Thyroid gland (tissue), 4 donors: ENCODE data around the gene SLC17A6. TPM values are rescaled to one million over a fixed set of nuclear protein-coding genes. Genes with fewer than 3 reads are reported as not detected.

Experiments
- DNase-seq, 2 donors: peaks; one replicate each; pipeline ENCODE4 v3.0.0-alpha.2; 2019
- H3K27ac ChIP-seq, 3 donors: fragments of 200-600 bp; sonication (generic); 1 replicate in 2 of 3; 2 replicates in 1 of 3; pipeline ENCODE4 v1.5.1; 2016 to 2019; ENCODE audit warnings: mild to moderate bottlenecking in 1 of 3, moderate library complexity in 1 of 3
- H3K27me3 ChIP-seq: fragments of 200-600 bp; sonication (generic); one replicate; pipeline ENCODE4 v1.5.1; 2019
- H3K36me3 ChIP-seq, 2 donors: fragments of 200-600 bp; sonication (generic); one replicate each; pipeline ENCODE4 v1.5.1; 2016 to 2019
- H3K4me1 ChIP-seq, 2 donors: fragments of 200-600 bp; sonication (generic); one replicate each; pipeline ENCODE4 v1.5.1; 2017 to 2019
- H3K4me3 ChIP-seq, 3 donors: fragments of 200-600 bp; sonication (generic); replicated peaks in 1 of 3; 1 replicate in 2 of 3; 2 replicates in 1 of 3; pipeline ENCODE4 v1.5.1; 2016; ENCODE audit warnings: mild to moderate bottlenecking in 1 of 3
- H3K9me3 ChIP-seq: fragments of 200-600 bp; sonication (generic); one replicate; pipeline ENCODE4 v1.5.1; 2017
- POLR2A ChIP-seq, 2 donors: fragments of 450-650 bp; IDR thresholded peaks; one replicate each; pipeline ENCODE4 v1.6.1; 2017; ENCODE audit warnings: antibody characterized with exemption in 2 of 2, mild to moderate bottlenecking in 2 of 2, moderate library complexity in 1 of 2
- WGBS, 2 donors: methylation state at CpG; one replicate each; pipeline ENCODE4 v1.1.5; 2017; 5-methylcytosine and 5-hydroxymethylcytosine counted together
- intact Hi-C: fragments of 100-400 bp; cut with DNase I; formaldehyde crosslinking; loops from one replicate; pipeline ENCODE4 v1.15.1; 2023
- total RNA-seq, 4 donors: library from RNA; depleted of rRNA; stranded (reverse); fragments of >200 nt; gene quantifications; one replicate each; pipeline ENCODE4 v1.2.3, GENCODE V29; 2016
- TF ChIP-seq, protein P1 (sequence below), 6 experiments: fragments of 200-600 bp in 3 of 6; fragments of 450-650 bp in 3 of 6; sonication (generic) in 3 of 6; IDR thresholded peaks; one replicate each; pipeline ENCODE4 v1.5.1; 2016 to 2019; ENCODE audit warnings: antibody characterized with exemption in 6 of 6, mild to moderate bottlenecking in 2 of 6, inconsistent platforms in 1 of 6, moderate library complexity in 1 of 6

The SLC17A6 gene
- total RNA-seq, 4 donors from 2014 or later, result not detected

DNA sequence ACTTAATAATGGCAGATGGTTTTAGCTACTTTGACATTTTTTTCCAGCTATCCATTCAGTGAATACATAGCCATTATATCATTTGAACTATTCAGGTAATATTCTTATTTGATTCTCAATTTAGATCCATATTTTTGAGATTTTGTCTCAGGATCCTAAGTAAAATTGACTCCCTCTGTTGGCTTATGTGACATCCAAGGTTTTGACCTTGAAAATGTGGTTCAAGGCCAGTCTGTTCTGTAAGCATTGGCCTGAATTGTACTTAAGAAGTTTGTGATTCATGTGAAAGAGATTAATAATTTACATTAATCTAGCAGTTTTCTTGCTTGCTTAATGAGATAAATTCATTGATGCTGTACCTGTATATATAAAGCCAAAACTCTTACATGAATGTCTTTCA is 1.6 kb upstream of the SLC17A6 start:
- TF ChIP-seq, protein P1, sequence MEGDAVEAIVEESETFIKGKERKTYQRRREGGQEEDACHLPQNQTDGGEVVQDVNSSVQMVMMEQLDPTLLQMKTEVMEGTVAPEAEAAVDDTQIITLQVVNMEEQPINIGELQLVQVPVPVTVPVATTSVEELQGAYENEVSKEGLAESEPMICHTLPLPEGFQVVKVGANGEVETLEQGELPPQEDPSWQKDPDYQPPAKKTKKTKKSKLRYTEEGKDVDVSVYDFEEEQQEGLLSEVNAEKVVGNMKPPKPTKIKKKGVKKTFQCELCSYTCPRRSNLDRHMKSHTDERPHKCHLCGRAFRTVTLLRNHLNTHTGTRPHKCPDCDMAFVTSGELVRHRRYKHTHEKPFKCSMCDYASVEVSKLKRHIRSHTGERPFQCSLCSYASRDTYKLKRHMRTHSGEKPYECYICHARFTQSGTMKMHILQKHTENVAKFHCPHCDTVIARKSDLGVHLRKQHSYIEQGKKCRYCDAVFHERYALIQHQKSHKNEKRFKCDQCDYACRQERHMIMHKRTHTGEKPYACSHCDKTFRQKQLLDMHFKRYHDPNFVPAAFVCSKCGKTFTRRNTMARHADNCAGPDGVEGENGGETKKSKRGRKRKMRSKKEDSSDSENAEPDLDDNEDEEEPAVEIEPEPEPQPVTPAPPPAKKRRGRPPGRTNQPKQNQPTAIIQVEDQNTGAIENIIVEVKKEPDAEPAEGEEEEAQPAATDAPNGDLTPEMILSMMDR (IDR thresholded peaks at IDR 0.05), result no peak
- Histone ChIP-seq H3K27me3 (peaks cover 10% of the 10 kb centered on the region), H3K27ac (no peak overlapping the region), H3K4me3 (no peak overlapping the region), H3K4me1 (no peaks in the 10 kb centered on the region), H3K36me3 (no peaks in the 10 kb centered on the region), H3K9me3 (no peaks in the 10 kb centered on the region)
- no peak for DNase-seq
- intact Hi-C loops, result loop anchor here (10.0 kb wide), 1 partner anchor 448 kb away; no protein-coding TSS in a partner anchor

DNA sequence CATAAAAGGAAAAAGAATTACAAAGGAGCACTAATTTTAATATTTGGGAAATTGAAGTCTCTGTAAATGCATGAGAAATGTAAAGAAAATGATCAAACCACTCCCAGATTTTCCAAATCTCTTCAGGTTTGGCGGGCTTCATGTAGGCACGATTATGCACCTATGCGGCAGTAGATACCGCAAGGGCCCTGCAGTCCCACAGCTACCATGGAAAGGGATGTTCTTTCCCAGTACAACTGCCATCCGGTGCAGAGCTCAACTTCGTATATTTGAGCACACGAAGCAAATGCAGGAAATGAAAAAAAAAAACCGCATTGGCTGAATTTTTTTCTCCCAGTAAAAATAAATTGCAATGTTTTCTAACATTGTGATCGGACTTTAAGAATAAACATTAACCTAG is 1.4 kb downstream of the SLC17A6 start:
- H3K36me3 ChIP-seq, result no peaks in the 10 kb centered on the region
- no peak overlapping the region for H3K4me3 ChIP-seq
- peaks cover 12% of the 10 kb centered on the region for H3K27me3 ChIP-seq
- TF ChIP-seq, protein P1 (IDR thresholded peaks at IDR 0.05), result no peak
- no peak for TF ChIP-seq POLR2A (IDR thresholded peaks at IDR 0.05)
- H3K27ac ChIP-seq, result no peak overlapping the region
- no peaks in the 10 kb centered on the region for H3K4me1 ChIP-seq
- H3K9me3 ChIP-seq, result no peaks in the 10 kb centered on the region
- no peak for DNase-seq
- WGBS, 2 donors, result 6 to 11% methylated on average over 9 of the region's 9 CpGs
- intact Hi-C loops, result loop anchor here (10.0 kb wide), 1 partner anchor 445 kb away; no protein-coding TSS in a partner anchor

DNA sequence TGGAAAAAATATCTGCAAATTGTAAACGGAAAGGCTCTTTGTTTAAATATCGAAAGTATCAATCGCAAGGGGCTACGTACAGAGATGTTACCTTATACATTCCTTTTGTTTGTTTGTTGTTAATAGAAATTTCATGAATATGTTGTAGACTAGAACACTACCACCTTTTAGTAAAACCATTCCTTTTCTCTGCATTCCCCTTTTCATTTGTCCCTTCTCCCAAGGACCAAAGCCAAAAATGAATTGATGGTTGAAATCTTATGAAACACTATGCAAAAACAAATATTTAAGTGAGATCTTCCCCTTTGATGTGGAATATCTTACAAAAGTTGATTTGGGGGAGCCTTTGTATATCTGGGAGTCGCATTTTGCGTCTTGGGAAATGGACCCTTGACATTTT is 2.1 kb downstream of the SLC17A6 start:
- Histone ChIP-seq H3K4me3 (no peak overlapping the region), H3K36me3 (no peaks in the 10 kb centered on the region), H3K4me1 (no peaks in the 10 kb centered on the region), H3K9me3 (no peaks in the 10 kb centered on the region), H3K27me3 (peaks cover 12% of the 10 kb centered on the region), H3K27ac (no peak overlapping the region)
- 11 to 14% methylated on average over 6 of the region's 6 CpGs for WGBS, 2 donors
- TF ChIP-seq, protein P1 (IDR thresholded peaks at IDR 0.05), result no peak
- TF ChIP-seq POLR2A (IDR thresholded peaks at IDR 0.05), result no peak
- no peak for DNase-seq
- intact Hi-C loops, result no loop called here

DNA sequence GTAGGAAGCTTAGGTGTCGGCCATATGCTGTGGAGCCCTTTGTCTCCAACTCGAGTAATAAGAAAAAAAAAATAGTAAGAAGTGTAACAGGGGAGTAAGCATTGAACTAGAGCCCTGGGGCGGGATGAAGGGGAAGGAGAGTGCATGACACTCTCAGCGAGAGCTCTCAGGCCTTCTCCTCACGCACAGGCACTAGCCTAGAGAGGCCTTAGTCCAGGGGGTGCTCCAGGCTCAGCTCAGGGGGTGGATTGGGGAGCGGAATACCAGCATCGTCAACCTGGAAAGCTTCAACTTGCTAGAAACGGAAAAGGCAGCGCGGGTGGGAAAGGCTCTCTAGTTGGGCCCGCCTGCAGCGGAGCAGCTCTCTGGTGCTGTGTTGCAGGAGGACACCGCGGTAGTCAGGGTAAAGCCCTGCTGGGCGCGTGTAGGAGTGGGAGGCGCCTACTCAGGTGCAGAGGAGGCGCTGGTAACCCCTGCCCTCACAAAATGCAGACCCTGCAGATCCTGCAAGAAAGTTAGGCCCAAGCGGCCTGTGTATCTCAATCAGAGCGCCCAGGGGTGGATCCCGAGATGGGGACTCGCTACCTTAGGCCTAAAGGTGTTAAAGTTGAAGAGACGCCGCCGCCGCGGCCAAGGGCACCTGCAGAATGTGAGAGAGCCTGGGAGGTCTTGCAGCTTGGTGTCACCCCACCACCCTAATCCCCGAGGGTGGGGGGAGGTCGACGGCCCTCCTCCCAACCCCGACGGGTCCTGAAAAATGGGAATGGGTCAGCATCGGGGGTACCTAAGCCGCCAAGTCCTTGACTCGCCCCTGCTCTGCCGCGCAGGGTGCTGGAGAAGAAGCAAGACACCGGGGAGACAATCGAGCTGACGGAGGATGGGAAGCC is 2.8 kb downstream of the SLC17A6 start:
- H3K4me1 ChIP-seq, result no peaks in the 10 kb centered on the region
- DNase-seq, result no peak
- intact Hi-C loops, result no loop called here
- WGBS, 2 donors, result 6 to 7% methylated on average over 27 to 39 of the region's 40 CpGs
- H3K27ac ChIP-seq, result no peak overlapping the region
- no peak overlapping the region for H3K4me3 ChIP-seq
- TF ChIP-seq, protein P1 (IDR thresholded peaks at IDR 0.05), result no peak
- no peak for TF ChIP-seq POLR2A (IDR thresholded peaks at IDR 0.05)
- H3K27me3 ChIP-seq, result peaks cover 12% of the 10 kb centered on the region
- no peaks in the 10 kb centered on the region for H3K36me3 ChIP-seq
- no peaks in the 10 kb centered on the region for H3K9me3 ChIP-seq

DNA sequence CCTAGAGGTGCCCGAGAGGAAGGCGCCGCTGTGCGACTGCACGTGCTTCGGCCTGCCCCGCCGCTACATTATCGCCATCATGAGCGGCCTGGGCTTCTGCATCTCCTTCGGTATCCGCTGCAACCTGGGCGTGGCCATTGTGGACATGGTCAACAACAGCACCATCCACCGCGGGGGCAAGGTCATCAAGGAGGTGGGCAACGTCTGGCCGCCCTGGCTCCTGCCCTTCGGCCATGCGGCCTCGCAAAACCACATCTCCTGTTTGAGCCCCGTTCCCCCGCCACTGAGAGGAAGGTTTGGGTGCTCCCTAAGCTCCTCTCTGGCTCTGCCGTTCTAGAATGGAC is 3.4 kb downstream of the SLC17A6 start:
- H3K4me1 ChIP-seq, result no peaks in the 10 kb centered on the region
- 9 to 18% methylated on average over 16 to 21 of the region's 23 CpGs for WGBS, 2 donors
- no peaks in the 10 kb centered on the region for H3K36me3 ChIP-seq
- TF ChIP-seq, protein P1 (IDR thresholded peaks at IDR 0.05), result no peak
- TF ChIP-seq POLR2A (IDR thresholded peaks at IDR 0.05), result no peak
- intact Hi-C loops, result no loop called here
- H3K4me3 ChIP-seq, result no peak overlapping the region
- peaks cover 12% of the 10 kb centered on the region for H3K27me3 ChIP-seq
- no peak overlapping the region for H3K27ac ChIP-seq
- DNase-seq, result no peak
- no peaks in the 10 kb centered on the region for H3K9me3 ChIP-seq
